T-cell (primary cell): ENCODE measurements around the gene CASZ1. TPM values are rescaled to one million over a fixed set of nuclear protein-coding genes. Genes with fewer than 3 reads are reported as not detected.

Experiments used
- ATAC-seq, 4 experiments: fragments of 200-7000 bp in 3 of 4; fragments of 150-1000 bp in 1 of 4; cut with Tn5 transposase; replicated peaks in 1 of 4; 1 replicate in 3 of 4; 2 replicates in 1 of 4; pipeline ENCODE4 v1.10.0; 2021; ENCODE audit warnings: moderate library complexity in 3 of 4, mild to moderate bottlenecking in 2 of 4, moderate number of reproducible peaks in 1 of 4
- CTCF ChIA-PET, 2 donors: fragments of 300-600 bp; sonication (Branson Sonifier 250); formaldehyde crosslinking; loops; one replicate each; lab custom pipeline; 2022; ENCODE audit warnings: antibody characterized with exemption in 2 of 2; lab: Charles Lee
- POLR2A ChIA-PET, 2 donors: fragments of 300-600 bp; sonication (Branson Sonifier 250); formaldehyde crosslinking; loops; one replicate each; lab custom pipeline; 2022; ENCODE audit warnings: antibody characterized with exemption in 2 of 2; lab: Charles Lee
- DNase-seq, 35 experiments: peaks; one replicate each; pipeline versions ENCODE4 v3.0.0 to v3.0.0-alpha.2; 2013 to 2023
- H3K27ac ChIP-seq: one replicate; pipeline ENCODE4 v1.5.1; 2013; ENCODE audit warnings: low read length
- H3K27me3 ChIP-seq, 2 experiments: replicated peaks in 1 of 2; 1 replicate in 1 of 2; 2 replicates in 1 of 2; pipeline versions ENCODE4 v1.6.1 to v1.7.0; 2013; ENCODE audit warnings: low read length in 1 of 2, mixed read lengths in 1 of 2; ENCODE audit not compliant: control insufficient read depth in 2 of 2, insufficient read depth in 2 of 2; ENCODE audit errors: extremely low read depth in 1 of 2
- H3K36me3 ChIP-seq, 2 donors: 1 replicate in 1 of 2; 2 replicates in 1 of 2; pipeline versions ENCODE4 v1.6.1 to v1.7.0; 2013; ENCODE audit warnings: low read length in 1 of 2; ENCODE audit not compliant: control insufficient read depth in 2 of 2, insufficient read depth in 1 of 2; ENCODE audit errors: extremely low read depth in 1 of 2
- H3K4me1 ChIP-seq, 2 experiments: 1 replicate in 1 of 2; 2 replicates in 1 of 2; pipeline versions ENCODE4 v1.6.1 to v1.7.0; 2013; ENCODE audit warnings: low read length in 2 of 2, mixed read lengths in 1 of 2; ENCODE audit not compliant: insufficient read depth in 2 of 2, control insufficient read depth in 1 of 2; ENCODE audit errors: extremely low read depth in 1 of 2
- H3K4me3 ChIP-seq, 2 donors: 1 replicate in 1 of 2; 2 replicates in 1 of 2; pipeline versions ENCODE4 v1.5.1 to v1.7.0; 2013; ENCODE audit warnings: mild to moderate bottlenecking in 2 of 2, low read length in 1 of 2, moderate library complexity in 1 of 2; ENCODE audit not compliant: control insufficient read depth in 1 of 2; ENCODE audit errors: extremely low read depth in 1 of 2
- H3K9me3 ChIP-seq: 2 replicates; pipeline ENCODE4 v1.7.0; 2013
- H3K27ac Mint-ChIP-seq, 2 donors: one replicate each; pipeline ENCODE4 v1.8.0; 2020 to 2021; ENCODE audit warnings: mild to moderate bottlenecking in 2 of 2, mixed read lengths in 2 of 2
- H3K27me3 Mint-ChIP-seq, 2 donors: one replicate each; pipeline ENCODE4 v1.8.0; 2021 to 2022; ENCODE audit warnings: mixed read lengths in 2 of 2
- H3K36me3 Mint-ChIP-seq: one replicate; pipeline ENCODE4 v1.8.0; 2021; ENCODE audit warnings: mixed read lengths
- H3K4me1 Mint-ChIP-seq, 3 donors: one replicate each; pipeline ENCODE4 v1.8.0; 2020 to 2022; ENCODE audit warnings: mixed read lengths in 3 of 3, mild to moderate bottlenecking in 1 of 3
- H3K4me3 Mint-ChIP-seq, 3 donors: one replicate each; pipeline ENCODE4 v1.8.0; 2020 to 2022; ENCODE audit warnings: mild to moderate bottlenecking in 3 of 3, mixed read lengths in 3 of 3, moderate library complexity in 3 of 3
- H3K9me3 Mint-ChIP-seq, 3 donors: one replicate each; pipeline ENCODE4 v1.8.0; 2020 to 2022; ENCODE audit warnings: mixed read lengths in 3 of 3
- WGBS: methylation state at CpG from one replicate; pipeline ENCODE4 v1.1.5; 2013; ENCODE audit warnings: missing lambda C conversion rate; ENCODE audit not compliant: insufficient coverage; 5-methylcytosine and 5-hydroxymethylcytosine counted together
- total RNA-seq, 35 experiments: library from RNA in 6 of 35; stranded (reverse) in 6 of 35; fragments of 120-200 nt in 1 of 35; gene quantifications; one replicate each; pipeline versions ENCODE4 v1.2.1 to v1.2.4 and lab custom pipeline; 2013 to 2026

Gene CASZ1
- total RNA-seq, 5 donors from 2014 or later (not counting 1 experiment from before 2014, with no cell fraction given): 12.9 to 23.0 (median 14.3) TPM

- Histone ChIP-seq H3K4me1 (no peaks in the 10 kb centered on the region), H3K9me3 (no peaks in the 10 kb centered on the region), H3K27me3 (no peaks in the 10 kb centered on the region), H3K27ac (no peak overlapping the region), H3K36me3 (peaks cover 22 to 38% of the 10 kb centered on the region in 2 donors), H3K4me3 (no peak overlapping the region)
- Mint-ChIP-seq H3K36me3 (peaks cover 29% of the 10 kb centered on the region), H3K4me1 (no peaks in the 10 kb centered on the region), H3K4me3 (no peak overlapping the region), H3K27me3 (no peaks in the 10 kb centered on the region), H3K27ac (no peak overlapping the region), H3K9me3 (no peaks in the 10 kb centered on the region)
- ChIA-PET POLR2A (interaction anchor here in 1 of 2 donors (0.6 kb wide), 1 partner anchor 763 kb away, joined by 3 read pairs; no protein-coding TSS in a partner anchor), CTCF (no interaction called here)
- ATAC-seq (no peak), DNase-seq (no peak)
- WGBS: 96% methylated on average over 22 of the region's 26 CpGs
Observed at GRCh38 chr1:10624256-10625050, 172.0 kb downstream of the CASZ1 start.

- H3K27me3 ChIP-seq: no peaks in the 10 kb centered on the region
- H3K27ac Mint-ChIP-seq: no peak overlapping the region
- no peaks in the 10 kb centered on the region for H3K4me1 Mint-ChIP-seq
- peaks cover 18 to 34% of the 10 kb centered on the region in 2 donors for H3K36me3 ChIP-seq
- no peak for ATAC-seq
- H3K4me1 ChIP-seq: no peaks in the 10 kb centered on the region
- CTCF ChIA-PET: no interaction called here
- H3K4me3 ChIP-seq: no peak overlapping the region
- POLR2A ChIA-PET: interaction anchor here in 1 of 2 donors (0.6 kb wide), 1 partner anchor 762 kb away, joined by 3 read pairs; no protein-coding TSS in a partner anchor
- H3K9me3 ChIP-seq: no peaks in the 10 kb centered on the region
- H3K27me3 Mint-ChIP-seq: no peaks in the 10 kb centered on the region
- DNase-seq: no peak
- no peaks in the 10 kb centered on the region for H3K9me3 Mint-ChIP-seq
- peaks cover 26% of the 10 kb centered on the region for H3K36me3 Mint-ChIP-seq
- no peak overlapping the region for H3K27ac ChIP-seq
- no peak overlapping the region for H3K4me3 Mint-ChIP-seq
- WGBS: 91% methylated on average over 11 of the region's 12 CpGs
Observed at GRCh38 chr1:10623686-10624145, 172.7 kb downstream of the CASZ1 start.

- no peaks in the 10 kb centered on the region for H3K4me1 Mint-ChIP-seq
- Histone ChIP-seq H3K9me3 (no peaks in the 10 kb centered on the region), H3K4me3 (no peak overlapping the region), H3K36me3 (peaks cover 18 to 35% of the 10 kb centered on the region in 2 donors), H3K27ac (no peak overlapping the region), H3K27me3 (no peaks in the 10 kb centered on the region), H3K4me1 (no peaks in the 10 kb centered on the region)
- H3K36me3 Mint-ChIP-seq: peaks cover 27% of the 10 kb centered on the region
- no peaks in the 10 kb centered on the region for H3K27me3 Mint-ChIP-seq
- H3K27ac Mint-ChIP-seq: no peak overlapping the region
- DNase-seq (no peak), ATAC-seq (no peak)
- no peak overlapping the region for H3K4me3 Mint-ChIP-seq
- H3K9me3 Mint-ChIP-seq: no peaks in the 10 kb centered on the region
- 100% methylated on average over 15 of the region's 24 CpGs for WGBS
- POLR2A ChIA-PET: no interaction called here
- CTCF ChIA-PET: no interaction called here
Observed at GRCh38 chr1:10622910-10623685, 173.3 kb downstream of the CASZ1 start.

- Histone ChIP-seq H3K27ac (no peak overlapping the region), H3K4me3 (no peak overlapping the region), H3K4me1 (no peaks in the 10 kb centered on the region), H3K9me3 (no peaks in the 10 kb centered on the region), H3K27me3 (no peaks in the 10 kb centered on the region), H3K36me3 (peaks cover 13 to 38% of the 10 kb centered on the region in 2 donors)
- DNase-seq: no peak
- ATAC-seq: no peak
- H3K4me1 Mint-ChIP-seq: no peaks in the 10 kb centered on the region
- CTCF ChIA-PET: no interaction called here
- POLR2A ChIA-PET: interaction anchor here in 1 of 2 donors (1.0 kb wide), 1 partner anchor 10 kb away, joined by 3 read pairs; no protein-coding TSS in a partner anchor
- H3K27ac Mint-ChIP-seq: no peak overlapping the region
- no peaks in the 10 kb centered on the region for H3K9me3 Mint-ChIP-seq
- H3K27me3 Mint-ChIP-seq: no peaks in the 10 kb centered on the region
- WGBS: 88% methylated on average over 9 of the region's 9 CpGs
- H3K36me3 Mint-ChIP-seq: peaks cover 30% of the 10 kb centered on the region
- H3K4me3 Mint-ChIP-seq: no peak overlapping the region
Observed at GRCh38 chr1:10621906-10622305, 174.5 kb downstream of the CASZ1 start.

GRCh38 chr1:10620776-10621175, 175.7 kb downstream of the CASZ1 start:
- Histone ChIP-seq H3K36me3 (peaks cover 13 to 39% of the 10 kb centered on the region in 2 donors), H3K4me3 (no peak overlapping the region), H3K27me3 (no peaks in the 10 kb centered on the region), H3K27ac (no peak overlapping the region), H3K9me3 (no peaks in the 10 kb centered on the region), H3K4me1 (no peaks in the 10 kb centered on the region)
- POLR2A ChIA-PET: interaction anchor here (0.6 to 1.0 kb wide), 2 partner anchors 9 to 585 kb away, joined by 3 read pairs; no protein-coding TSS in a partner anchor
- no peaks in the 10 kb centered on the region for H3K4me1 Mint-ChIP-seq
- H3K4me3 Mint-ChIP-seq: no peak overlapping the region
- no peak for DNase-seq
- peaks cover 26% of the 10 kb centered on the region for H3K36me3 Mint-ChIP-seq
- H3K9me3 Mint-ChIP-seq: no peaks in the 10 kb centered on the region
- H3K27ac Mint-ChIP-seq: no peak overlapping the region
- no peak for ATAC-seq
- CTCF ChIA-PET: interaction anchor here in 1 of 2 donors (0.6 kb wide), 1 partner anchor 56 kb away, joined by 3 read pairs; no protein-coding TSS in a partner anchor
- H3K27me3 Mint-ChIP-seq: no peaks in the 10 kb centered on the region
- WGBS: 94% methylated on average over 8 of the region's 12 CpGs
